HepG2 (cell line): Measurements from ENCODE around the gene RERE. TPM values are rescaled to one million over a fixed set of nuclear protein-coding genes. Genes with fewer than 3 reads are reported as not detected.

Experiments used
- ATAC-seq: fragments of 200-7000 bp; cut with Tn5 transposase; 3 replicates; pipeline ENCODE4 v1.9.1; 2020; ENCODE audit warnings: mild to moderate bottlenecking, moderate library complexity
- BruUV-seq: library from RNA; stranded (reverse); fragments of 400-500 nt; replicated peaks from 2 replicates; lab custom pipeline; 2021; lab: Mats Ljungman, UMichigan
- CTCF ChIA-PET: fragments of 300-600 bp; formaldehyde crosslinking; extraction: SDS; loops from one replicate; lab custom pipeline; 2021; ENCODE audit warnings: low total read pairs, inconsistent platforms, low intra/inter-chr PET ratio; lab: Yijun Ruan, JAX
- POLR2A ChIA-PET: fragments of 350-600 bp; sonication (Branson Sonifier 250); formaldehyde crosslinking; loops from one replicate; lab custom pipeline; 2020; ENCODE audit warnings: antibody characterized with exemption, inconsistent platforms; lab: Yijun Ruan, JAX
- DNase-seq: peaks from one replicate; pipeline ENCODE4 v3.0.0-alpha.2; 2015; ENCODE audit warnings: low spot score
- FAIRE-seq: peaks from 3 replicates; lab custom pipeline; 2011; peaks lifted over from hg19 to GRCh38; lab: Jason Lieb, UNC
- H2AFZ ChIP-seq: one replicate; pipeline ENCODE4 v1.6.1; 2011; ENCODE audit warnings: low read length, inconsistent platforms
- H3K27ac ChIP-seq: fragments of 300-600 bp; 3 replicates; pipeline ENCODE4 v1.8.0; 2011; ENCODE audit warnings: mixed run types, mild to moderate bottlenecking, mixed read lengths, low read length, inconsistent platforms; ENCODE audit not compliant: insufficient read depth; ENCODE audit errors: extremely low read length
- H3K27me3 ChIP-seq, 2 experiments: fragments of 200-600 bp in 1 of 2; 2 replicates in 1 of 2; 3 replicates in 1 of 2; pipeline versions ENCODE4 v1.6.0 to v1.8.0; 2011; ENCODE audit warnings: low read length in 2 of 2, mild to moderate bottlenecking in 2 of 2, moderate library complexity in 2 of 2, inconsistent platforms in 1 of 2; ENCODE audit not compliant: insufficient read depth in 2 of 2, control insufficient read depth in 1 of 2
- H3K36me3 ChIP-seq, 2 experiments: fragments of 200-600 bp in 1 of 2; replicated peaks in 1 of 2; 2 replicates in 1 of 2; 3 replicates in 1 of 2; pipeline versions ENCODE4 v1.5.1 to v1.8.0; 2011; ENCODE audit warnings: low read length in 2 of 2, inconsistent platforms in 1 of 2; ENCODE audit not compliant: insufficient read depth in 2 of 2, control insufficient read depth in 1 of 2
- H3K4me1 ChIP-seq: 2 replicates; pipeline ENCODE4 v1.5.1; 2012; ENCODE audit warnings: low read length, inconsistent platforms; ENCODE audit not compliant: insufficient read depth
- H3K4me2 ChIP-seq: 2 replicates; pipeline ENCODE4 v1.6.0; 2011; ENCODE audit warnings: low read depth, low read length, inconsistent platforms
- H3K4me3 ChIP-seq, 3 experiments: fragments of 200-600 bp in 1 of 3; sonication (generic), shearing (Covaris generic) in 1 of 3; replicated peaks in 1 of 3; 2 replicates each; pipeline ENCODE4 v1.5.1; 2011 to 2016; ENCODE audit warnings: low read length in 3 of 3, inconsistent platforms in 2 of 3, low read depth in 2 of 3, mild to moderate bottlenecking in 2 of 3, control low read depth in 1 of 3, mixed read lengths in 1 of 3; ENCODE audit not compliant: insufficient read depth in 1 of 3
- H3K79me2 ChIP-seq: one replicate; pipeline ENCODE4 v1.6.1; 2011; ENCODE audit warnings: low read length, inconsistent platforms; ENCODE audit not compliant: insufficient read depth
- H3K9ac ChIP-seq: 2 replicates; pipeline ENCODE4 v1.6.0; 2011; ENCODE audit warnings: mild to moderate bottlenecking, low read depth, low read length, inconsistent platforms; ENCODE audit not compliant: insufficient read depth
- H3K9me3 ChIP-seq: 2 replicates; pipeline ENCODE4 v1.5.1; 2012; ENCODE audit warnings: mild to moderate bottlenecking, low read length
- H4K20me1 ChIP-seq: 2 replicates; pipeline ENCODE4 v1.6.0; 2011; ENCODE audit warnings: inconsistent platforms, mild to moderate bottlenecking, low read length, moderate library complexity; ENCODE audit not compliant: insufficient read depth
- SAP130 ChIP-seq: IDR thresholded peaks from 2 replicates; pipeline ENCODE4 v1.6.1; 2016; ENCODE audit warnings: low read depth
- ZMYM2 ChIP-seq: sonication (generic); formaldehyde crosslinking; IDR thresholded peaks from 2 replicates; pipeline ENCODE4 v1.8.0; 2022; ENCODE audit warnings: mild to moderate bottlenecking, missing genetic modification reagents
- ZNF17 ChIP-seq: sonication (generic); formaldehyde crosslinking; IDR thresholded peaks from 2 replicates; pipeline ENCODE4 v1.5.0; 2020; ENCODE audit warnings: mild to moderate bottlenecking, missing genetic modification reagents
- ZNF3 ChIP-seq: IDR thresholded peaks from 2 replicates; pipeline ENCODE4 v1.7.0; 2017; ENCODE audit warnings: inconsistent platforms
- WGBS: methylation state at CpG from one replicate; pipeline ENCODE4 v1.1.6; 2017; ENCODE audit warnings: low lambda C conversion rate; 5-methylcytosine and 5-hydroxymethylcytosine counted together
- in situ Hi-C: cut with HindIII; loops from 2 replicates; pipeline ENCODE4 v1.10.0; 2017; ENCODE audit warnings: low pct_unique_long_range_greater_than_20kb; ENCODE audit not compliant: extremely low pct_ligation_motif_present
- intact Hi-C: fragments of 100-400 bp; cut with micrococcal nuclease; formaldehyde crosslinking; loops from one replicate; pipeline ENCODE4 v1.10.0; 2022; ENCODE audit not compliant: unreplicated experiment
- polyA plus RNA-seq, 8 experiments: library from polyadenylated mRNA; depleted of rRNA in 3 of 8; stranded (reverse) in 7 of 8; unstranded in 1 of 8; fragments of >200 nt; fragmentation: Illumina TruSeq in 4 of 8; extraction: Trizol in 4 of 8; gene quantifications; 2 replicates each; pipeline versions ENCODE4 v1.2.1 to v1.2.3, GENCODE V29; 2011 to 2016; ENCODE audit warnings: low read depth in 4 of 8, missing spikeins in 1 of 8, mixed read lengths in 1 of 8; ENCODE audit not compliant: insufficient read depth in 1 of 8
- total RNA-seq, 5 experiments: library from RNA; depleted of rRNA; stranded (reverse); fragments of >200 nt; fragmentation: Illumina TruSeq; extraction: Trizol; gene quantifications; 2 replicates each; pipeline ENCODE4 v1.2.3, GENCODE V29; 2016; ENCODE audit warnings: low read depth in 1 of 5
- TF ChIP-seq, protein P1 (sequence below): sonication (generic); formaldehyde crosslinking; IDR thresholded peaks from 2 replicates; pipeline ENCODE4 v1.5.1; 2020; ENCODE audit warnings: mild to moderate bottlenecking, missing genetic modification reagents, moderate library complexity
- TF ChIP-seq, protein P2 (sequence below): IDR thresholded peaks from 2 replicates; pipeline ENCODE4 v1.6.1; 2012; ENCODE audit warnings: inconsistent platforms
- TF ChIP-seq, protein P3 (sequence below): fragments of 450-650 bp; IDR thresholded peaks from 2 replicates; pipeline ENCODE4 v1.6.1; 2016
- TF ChIP-seq, protein P4 (sequence below): sonication (generic); formaldehyde crosslinking; IDR thresholded peaks from 2 replicates; pipeline ENCODE4 v1.9.0; 2021; ENCODE audit warnings: missing genetic modification reagents, mild to moderate bottlenecking, borderline replicate concordance
- TF ChIP-seq, protein P5 (sequence below): sonication (generic); formaldehyde crosslinking; IDR thresholded peaks from 2 replicates; pipeline ENCODE4 v1.4.0; 2020; ENCODE audit warnings: missing genetic modification reagents
- TF ChIP-seq, protein P6 (sequence below), 2 experiments: sonication (generic) in 1 of 2; formaldehyde crosslinking in 1 of 2; IDR thresholded peaks; 2 replicates each; pipeline versions ENCODE4 v1.5.1 to v1.6.1; 2011 to 2020; ENCODE audit warnings: borderline replicate concordance in 1 of 2, low read depth in 1 of 2, low read length in 1 of 2, mild to moderate bottlenecking in 1 of 2, missing genetic modification reagents in 1 of 2, moderate library complexity in 1 of 2

The RERE gene
- total and polyA plus RNA-seq, 2 of the 13 experiments (the other 11 are each of a cell fraction or from before 2014, with no cell fraction given): 18.3 to 21.9 TPM

DNA sequence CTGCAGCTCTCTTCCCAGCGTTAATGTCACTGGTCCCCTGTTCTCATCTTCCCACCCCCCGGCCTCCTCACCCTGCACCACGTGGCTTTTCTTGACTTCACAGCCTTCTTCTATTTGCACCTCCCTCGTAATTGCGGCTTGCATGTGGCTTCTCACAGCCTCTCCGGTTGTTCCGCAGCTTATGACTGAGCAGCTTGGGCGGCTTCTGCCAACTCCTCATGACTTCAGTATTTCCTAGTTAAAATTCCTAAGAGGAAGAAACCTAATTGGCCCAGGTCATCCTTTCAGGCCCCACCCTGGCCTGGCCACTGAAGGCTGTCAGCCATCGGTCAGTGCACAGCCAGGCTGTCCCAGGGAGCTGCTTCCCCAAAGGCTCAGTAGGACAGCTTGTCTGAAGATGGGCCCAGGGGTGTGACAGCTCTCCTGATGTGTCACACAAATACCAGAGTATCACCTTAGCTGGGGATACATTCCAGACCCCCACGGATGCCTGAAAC, 8.6 kb upstream of the RERE start (continued):
- TF ChIP-seq, protein P1, sequence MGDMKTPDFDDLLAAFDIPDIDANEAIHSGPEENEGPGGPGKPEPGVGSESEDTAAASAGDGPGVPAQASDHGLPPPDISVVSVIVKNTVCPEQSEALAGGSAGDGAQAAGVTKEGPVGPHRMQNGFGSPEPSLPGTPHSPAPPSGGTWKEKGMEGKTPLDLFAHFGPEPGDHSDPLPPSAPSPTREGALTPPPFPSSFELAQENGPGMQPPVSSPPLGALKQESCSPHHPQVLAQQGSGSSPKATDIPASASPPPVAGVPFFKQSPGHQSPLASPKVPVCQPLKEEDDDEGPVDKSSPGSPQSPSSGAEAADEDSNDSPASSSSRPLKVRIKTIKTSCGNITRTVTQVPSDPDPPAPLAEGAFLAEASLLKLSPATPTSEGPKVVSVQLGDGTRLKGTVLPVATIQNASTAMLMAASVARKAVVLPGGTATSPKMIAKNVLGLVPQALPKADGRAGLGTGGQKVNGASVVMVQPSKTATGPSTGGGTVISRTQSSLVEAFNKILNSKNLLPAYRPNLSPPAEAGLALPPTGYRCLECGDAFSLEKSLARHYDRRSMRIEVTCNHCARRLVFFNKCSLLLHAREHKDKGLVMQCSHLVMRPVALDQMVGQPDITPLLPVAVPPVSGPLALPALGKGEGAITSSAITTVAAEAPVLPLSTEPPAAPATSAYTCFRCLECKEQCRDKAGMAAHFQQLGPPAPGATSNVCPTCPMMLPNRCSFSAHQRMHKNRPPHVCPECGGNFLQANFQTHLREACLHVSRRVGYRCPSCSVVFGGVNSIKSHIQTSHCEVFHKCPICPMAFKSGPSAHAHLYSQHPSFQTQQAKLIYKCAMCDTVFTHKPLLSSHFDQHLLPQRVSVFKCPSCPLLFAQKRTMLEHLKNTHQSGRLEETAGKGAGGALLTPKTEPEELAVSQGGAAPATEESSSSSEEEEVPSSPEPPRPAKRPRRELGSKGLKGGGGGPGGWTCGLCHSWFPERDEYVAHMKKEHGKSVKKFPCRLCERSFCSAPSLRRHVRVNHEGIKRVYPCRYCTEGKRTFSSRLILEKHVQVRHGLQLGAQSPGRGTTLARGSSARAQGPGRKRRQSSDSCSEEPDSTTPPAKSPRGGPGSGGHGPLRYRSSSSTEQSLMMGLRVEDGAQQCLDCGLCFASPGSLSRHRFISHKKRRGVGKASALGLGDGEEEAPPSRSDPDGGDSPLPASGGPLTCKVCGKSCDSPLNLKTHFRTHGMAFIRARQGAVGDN (CRISPR knock-in tag): peak; percentile 29; the same call in 1 of the 2 replicates
- TF ChIP-seq, protein P2, sequence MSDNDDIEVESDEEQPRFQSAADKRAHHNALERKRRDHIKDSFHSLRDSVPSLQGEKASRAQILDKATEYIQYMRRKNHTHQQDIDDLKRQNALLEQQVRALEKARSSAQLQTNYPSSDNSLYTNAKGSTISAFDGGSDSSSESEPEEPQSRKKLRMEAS: 0 out of 2 replicates have a peak, but pooled peaks have one; percentile 30
- TF ChIP-seq SAP130 (CRISPR knock-in tag): 0 out of 2 replicates have a peak, but pooled peaks have one; percentile 24
- TF ChIP-seq, protein P3, sequence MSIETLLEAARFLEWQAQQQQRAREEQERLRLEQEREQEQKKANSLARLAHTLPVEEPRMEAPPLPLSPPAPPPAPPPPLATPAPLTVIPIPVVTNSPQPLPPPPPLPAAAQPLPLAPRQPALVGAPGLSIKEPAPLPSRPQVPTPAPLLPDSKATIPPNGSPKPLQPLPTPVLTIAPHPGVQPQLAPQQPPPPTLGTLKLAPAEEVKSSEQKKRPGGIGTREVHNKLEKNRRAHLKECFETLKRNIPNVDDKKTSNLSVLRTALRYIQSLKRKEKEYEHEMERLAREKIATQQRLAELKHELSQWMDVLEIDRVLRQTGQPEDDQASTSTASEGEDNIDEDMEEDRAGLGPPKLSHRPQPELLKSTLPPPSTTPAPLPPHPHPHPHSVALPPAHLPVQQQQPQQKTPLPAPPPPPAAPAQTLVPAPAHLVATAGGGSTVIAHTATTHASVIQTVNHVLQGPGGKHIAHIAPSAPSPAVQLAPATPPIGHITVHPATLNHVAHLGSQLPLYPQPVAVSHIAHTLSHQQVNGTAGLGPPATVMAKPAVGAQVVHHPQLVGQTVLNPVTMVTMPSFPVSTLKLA: peak; percentile 36; the same call in 1 of the 2 replicates

DNA sequence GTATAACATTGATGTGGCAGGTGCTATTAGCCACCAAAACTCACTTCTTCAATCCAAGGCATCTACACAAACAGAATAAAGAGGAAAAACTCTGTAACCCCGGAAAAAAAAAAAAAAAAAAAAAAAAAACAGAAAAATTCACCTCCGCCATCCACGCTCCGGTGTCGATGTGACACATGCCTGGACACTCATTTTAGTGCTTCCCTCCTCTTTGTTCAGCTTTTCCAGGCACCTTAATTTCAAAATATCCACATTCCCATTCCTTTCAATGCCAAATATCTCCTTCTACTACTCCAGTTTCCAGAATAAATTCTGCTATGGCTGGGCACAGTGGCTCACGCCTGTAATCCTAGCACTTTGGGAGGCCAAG, 5.8 kb upstream of the RERE start:
- Histone ChIP-seq H3K4me1 (peaks cover 72% of the 10 kb centered on the region), H4K20me1 (no peaks in the 10 kb centered on the region), H3K27ac (peak overlapping the region; percentile 51), H3K27me3 (no peaks in the 10 kb centered on the region), H3K9me3 (no peaks in the 10 kb centered on the region), H3K9ac (peak overlapping the region; percentile 37; the same call in 1 of the 2 replicates), H3K4me2 (peak overlapping the region; percentile 76), H2AFZ (no peak overlapping the region), H3K79me2 (no peaks in the 10 kb centered on the region), H3K36me3 (no peaks in the 10 kb centered on the region), H3K4me3 (peak overlapping the region in 2 of 3 experiments; percentile 3 to 50; a peak in 5 of 6 replicates)
- no peak for DNase-seq
- 7% methylated on average over 6 of the region's 6 CpGs for WGBS
- ATAC-seq: no peak
- FAIRE-seq: no peak
- BruUV-seq: no TSS peak
- intact Hi-C loops: no loop called here
- ChIA-PET CTCF (no interaction called here), POLR2A (interaction anchor here (0.8 to 2.7 kb wide), 3 partner anchors 23 to 41 kb away, joined by 3 to 19 read pairs (median 3); no protein-coding TSS in a partner anchor)
- in situ Hi-C loops: no loop called here
- TF ChIP-seq, protein P4, sequence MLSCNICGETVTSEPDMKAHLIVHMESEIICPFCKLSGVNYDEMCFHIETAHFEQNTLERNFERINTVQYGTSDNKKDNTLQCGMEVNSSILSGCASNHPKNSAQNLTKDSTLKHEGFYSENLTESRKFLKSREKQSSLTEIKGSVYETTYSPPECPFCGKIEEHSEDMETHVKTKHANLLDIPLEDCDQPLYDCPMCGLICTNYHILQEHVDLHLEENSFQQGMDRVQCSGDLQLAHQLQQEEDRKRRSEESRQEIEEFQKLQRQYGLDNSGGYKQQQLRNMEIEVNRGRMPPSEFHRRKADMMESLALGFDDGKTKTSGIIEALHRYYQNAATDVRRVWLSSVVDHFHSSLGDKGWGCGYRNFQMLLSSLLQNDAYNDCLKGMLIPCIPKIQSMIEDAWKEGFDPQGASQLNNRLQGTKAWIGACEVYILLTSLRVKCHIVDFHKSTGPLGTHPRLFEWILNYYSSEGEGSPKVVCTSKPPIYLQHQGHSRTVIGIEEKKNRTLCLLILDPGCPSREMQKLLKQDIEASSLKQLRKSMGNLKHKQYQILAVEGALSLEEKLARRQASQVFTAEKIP (CRISPR knock-in tag): no peak
- TF ChIP-seq ZNF3 (no peak), ZNF17 (CRISPR knock-in tag) (no peak), ZMYM2 (0 out of 2 replicates have a peak, but pooled peaks have one; percentile 45)
- TF ChIP-seq, protein P5, sequence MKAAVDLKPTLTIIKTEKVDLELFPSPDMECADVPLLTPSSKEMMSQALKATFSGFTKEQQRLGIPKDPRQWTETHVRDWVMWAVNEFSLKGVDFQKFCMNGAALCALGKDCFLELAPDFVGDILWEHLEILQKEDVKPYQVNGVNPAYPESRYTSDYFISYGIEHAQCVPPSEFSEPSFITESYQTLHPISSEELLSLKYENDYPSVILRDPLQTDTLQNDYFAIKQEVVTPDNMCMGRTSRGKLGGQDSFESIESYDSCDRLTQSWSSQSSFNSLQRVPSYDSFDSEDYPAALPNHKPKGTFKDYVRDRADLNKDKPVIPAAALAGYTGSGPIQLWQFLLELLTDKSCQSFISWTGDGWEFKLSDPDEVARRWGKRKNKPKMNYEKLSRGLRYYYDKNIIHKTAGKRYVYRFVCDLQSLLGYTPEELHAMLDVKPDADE (CRISPR knock-in tag): no peak
- TF ChIP-seq, protein P6, sequence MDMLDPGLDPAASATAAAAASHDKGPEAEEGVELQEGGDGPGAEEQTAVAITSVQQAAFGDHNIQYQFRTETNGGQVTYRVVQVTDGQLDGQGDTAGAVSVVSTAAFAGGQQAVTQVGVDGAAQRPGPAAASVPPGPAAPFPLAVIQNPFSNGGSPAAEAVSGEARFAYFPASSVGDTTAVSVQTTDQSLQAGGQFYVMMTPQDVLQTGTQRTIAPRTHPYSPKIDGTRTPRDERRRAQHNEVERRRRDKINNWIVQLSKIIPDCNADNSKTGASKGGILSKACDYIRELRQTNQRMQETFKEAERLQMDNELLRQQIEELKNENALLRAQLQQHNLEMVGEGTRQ (IDR thresholded peaks at IDR 0.05; ENCODE audit: low read depth, low read length): no peak
- TF ChIP-seq, protein P6 (CRISPR knock-in tag; IDR thresholded peaks at IDR 0.05; ENCODE audit: borderline replicate concordance): no peak
